HFF-Myc (cell line): Measurements from ENCODE around the gene ROBO1.

Experiments used
- DNase-seq: peaks from one replicate; pipeline ENCODE4 v3.0.0-alpha.2; 2011; ENCODE audit warnings: low read depth; ENCODE audit errors: extremely low read depth
- H3K4me3 ChIP-seq: replicated peaks from 2 replicates; pipeline ENCODE4 v1.5.1; 2011; ENCODE audit warnings: low read depth, mild to moderate bottlenecking, control low read depth, low read length
- CTCF ChIP-seq: IDR thresholded peaks from 2 replicates; pipeline ENCODE4 v1.5.1; 2012; ENCODE audit warnings: mild to moderate bottlenecking, low read depth, low read length, control low read depth; ENCODE audit errors: missing control alignments

The ROBO1 gene

GRCh38 chr3:78867409-78868372 is 900.1 kb downstream of the ROBO1 start:
- H3K4me3 ChIP-seq = no peak overlapping the region
- DNase-seq = no peak
- TF ChIP-seq CTCF = no peak

GRCh38 chr3:78863306-78864203 is 904.2 kb downstream of the ROBO1 start:
- no peak for TF ChIP-seq CTCF
- H3K4me3 ChIP-seq = no peak overlapping the region
- no peak for DNase-seq

- H3K4me3 ChIP-seq = no peak overlapping the region
- DNase-seq = no peak
- TF ChIP-seq CTCF = no peak
Measured at GRCh38 chr3:78861156-78861555, 906.6 kb downstream of the ROBO1 start.

GRCh38 chr3:78860567-78860966 is 907.2 kb downstream of the ROBO1 start:
- no peak for TF ChIP-seq CTCF
- no peak overlapping the region for H3K4me3 ChIP-seq
- DNase-seq = no peak

- no peak for DNase-seq
- TF ChIP-seq CTCF = no peak
- no peak overlapping the region for H3K4me3 ChIP-seq
Measured at GRCh38 chr3:78858910-78859309, 908.9 kb downstream of the ROBO1 start.

- no peak for DNase-seq
- no peak overlapping the region for H3K4me3 ChIP-seq
- no peak for TF ChIP-seq CTCF
Measured at GRCh38 chr3:78858174-78858573, 909.6 kb downstream of the ROBO1 start.
